GDM1 (cell line): ENCODE results near the gene PXDN.
"Not testable (repeated sequence)": the region's sequence is repeated elsewhere in the genome, so short reads cannot be mapped to it uniquely, and the experiment has no call there.

Source experiments
- DNase-seq: peaks from one replicate; lab custom pipeline; 2025; lab: John Stamatoyannopoulos, UW

The PXDN gene

DNA sequence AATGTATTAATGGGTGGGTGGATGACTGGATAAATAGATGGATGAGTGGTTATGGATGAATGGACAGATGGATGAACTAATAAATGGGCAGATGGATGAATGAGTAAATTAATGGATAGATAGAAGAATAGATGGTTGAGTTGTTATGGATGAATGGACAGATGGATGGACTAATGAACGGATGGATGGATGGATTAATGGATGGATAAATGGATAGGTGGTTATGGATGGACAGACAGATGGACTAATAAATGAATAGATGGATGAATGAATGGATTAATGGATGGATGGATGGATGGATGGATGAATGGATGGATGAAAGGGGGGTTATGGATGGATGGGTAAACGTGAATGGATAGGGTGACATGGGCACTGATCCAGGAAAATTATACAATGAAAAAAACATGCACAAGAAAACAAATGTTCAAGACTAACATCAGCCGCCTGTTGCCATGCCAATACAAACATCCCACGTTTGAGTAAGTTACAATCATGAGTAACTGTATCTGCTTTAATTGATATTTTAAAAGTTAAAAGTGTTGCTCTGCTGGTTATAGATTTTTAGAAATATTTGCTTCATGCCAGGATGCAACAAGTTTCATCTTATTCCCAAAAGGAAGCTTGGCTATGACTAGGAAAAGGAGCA lies 20.8 kb downstream of the PXDN start:
- DNase-seq: no peak

DNA sequence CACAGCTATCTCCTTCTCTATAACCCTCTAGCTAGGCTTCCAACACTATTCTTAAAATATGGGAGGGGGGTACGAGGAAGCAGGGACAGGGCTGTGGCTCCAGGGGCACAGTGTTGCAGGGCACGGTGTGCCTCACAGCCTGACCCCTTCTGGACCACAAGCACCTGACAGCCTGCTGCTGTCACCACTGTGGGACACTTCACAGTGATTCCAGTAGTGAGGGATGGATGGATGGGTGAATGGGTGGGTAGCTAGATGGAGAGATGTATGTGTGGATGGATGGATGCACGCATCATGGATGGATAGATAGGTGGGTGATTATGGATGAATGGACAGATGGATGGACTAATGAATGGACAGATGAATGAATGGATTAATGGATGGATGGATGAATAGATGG lies 21.6 kb downstream of the PXDN start:
- no peak for DNase-seq

DNA sequence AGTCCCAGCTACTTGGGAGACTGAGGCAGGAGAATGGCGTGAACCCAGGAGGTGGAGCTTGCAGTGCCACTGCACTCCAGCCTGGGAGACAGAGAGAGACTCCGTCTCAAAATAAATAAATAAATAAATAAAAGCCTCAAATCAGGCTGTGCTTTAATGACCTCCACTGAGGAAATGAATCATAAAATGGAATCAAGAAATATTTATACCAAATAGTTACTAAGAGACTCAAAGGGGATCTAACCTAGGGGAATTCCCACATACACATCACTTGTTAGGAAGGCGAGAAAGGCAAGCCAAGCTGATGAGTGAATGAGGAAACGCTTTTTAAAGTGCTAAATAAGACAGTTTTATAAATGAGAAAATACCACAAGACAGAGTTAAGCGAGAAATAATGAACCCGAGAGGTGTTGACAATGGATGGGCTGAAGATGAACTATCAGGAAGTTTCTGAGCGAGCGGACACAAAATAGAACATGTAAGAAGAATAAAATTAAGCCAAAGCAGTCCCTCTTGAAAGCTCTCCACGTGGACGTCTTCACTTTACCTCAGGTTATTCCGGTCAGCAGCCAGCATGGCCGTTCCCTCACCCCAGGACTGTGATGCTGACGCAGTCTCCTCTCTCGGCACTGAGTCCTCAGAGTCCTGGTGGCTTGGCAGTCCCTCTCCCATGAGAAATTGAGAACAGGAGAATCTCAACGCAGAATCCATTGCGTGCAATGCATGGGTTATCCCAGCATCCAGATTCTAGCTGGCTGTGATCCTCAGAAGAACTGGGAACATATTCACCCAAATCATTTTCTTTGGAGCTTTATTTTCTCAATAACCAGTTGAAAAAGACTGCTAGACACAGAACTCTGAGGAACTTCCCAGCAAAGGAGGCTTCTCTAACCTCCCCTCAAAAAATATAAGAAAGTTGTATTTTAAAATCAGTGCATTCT lies 22.3 kb downstream of the PXDN start:
- no peak for DNase-seq

DNA sequence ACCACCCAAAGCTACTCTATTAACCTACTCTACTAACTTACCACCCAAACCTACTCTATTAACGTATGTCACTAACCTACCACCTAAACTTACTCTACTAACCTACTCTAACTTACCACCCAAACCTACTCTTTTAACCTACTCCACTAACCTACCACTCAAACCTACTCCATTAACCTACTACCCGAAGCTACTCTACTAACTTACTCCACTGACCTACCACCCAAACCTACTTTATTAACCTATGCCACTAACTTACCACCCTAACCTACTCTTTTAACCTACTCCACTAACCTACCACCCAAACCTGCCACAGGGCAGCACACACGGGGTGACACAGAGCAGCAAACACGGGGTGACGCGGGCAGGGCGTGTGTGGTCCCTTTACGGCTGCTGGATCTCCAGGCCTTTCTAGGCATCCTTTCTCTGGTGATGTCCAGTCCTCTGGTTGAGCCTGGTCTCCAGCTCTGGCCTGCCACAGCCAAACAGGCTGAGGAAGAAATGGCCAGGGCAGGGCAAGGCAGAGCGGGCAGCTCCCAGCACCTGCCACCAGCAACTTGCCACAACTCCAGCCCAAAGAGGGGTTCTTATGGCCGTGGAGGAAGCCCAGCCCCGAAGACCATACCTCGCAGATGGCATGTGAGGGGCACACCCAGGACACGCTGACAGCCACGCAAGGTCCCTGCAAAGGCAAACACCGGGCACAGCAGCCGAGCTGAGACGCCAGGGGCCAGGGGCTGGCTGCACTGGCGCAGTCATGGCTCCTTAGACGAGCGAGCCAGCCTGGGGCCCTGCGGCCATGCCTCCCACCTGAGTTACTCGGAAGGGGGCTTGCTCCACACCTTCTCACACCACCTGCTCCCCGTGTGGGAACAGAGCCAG lies 25.7 kb downstream of the PXDN start:
- no peak for DNase-seq

- no peak for DNase-seq
Measured at GRCh38 chr2:1717113-1717512, 27.2 kb downstream of the PXDN start.

GRCh38 chr2:1716441-1716840 lies 27.9 kb downstream of the PXDN start:
- no peak for DNase-seq

- not testable (repeated sequence) for DNase-seq
Measured at GRCh38 chr2:1716014-1716305, 28.4 kb downstream of the PXDN start.

- no peak for DNase-seq
Measured at GRCh38 chr2:1715184-1716013, 28.9 kb downstream of the PXDN start.

- no peak for DNase-seq
Measured at GRCh38 chr2:1714291-1715064, 29.8 kb downstream of the PXDN start.

GRCh38 chr2:1713839-1714236 lies 30.5 kb downstream of the PXDN start:
- no peak for DNase-seq

GRCh38 chr2:1713142-1713838 lies 31.0 kb downstream of the PXDN start:
- DNase-seq: no peak

DNA sequence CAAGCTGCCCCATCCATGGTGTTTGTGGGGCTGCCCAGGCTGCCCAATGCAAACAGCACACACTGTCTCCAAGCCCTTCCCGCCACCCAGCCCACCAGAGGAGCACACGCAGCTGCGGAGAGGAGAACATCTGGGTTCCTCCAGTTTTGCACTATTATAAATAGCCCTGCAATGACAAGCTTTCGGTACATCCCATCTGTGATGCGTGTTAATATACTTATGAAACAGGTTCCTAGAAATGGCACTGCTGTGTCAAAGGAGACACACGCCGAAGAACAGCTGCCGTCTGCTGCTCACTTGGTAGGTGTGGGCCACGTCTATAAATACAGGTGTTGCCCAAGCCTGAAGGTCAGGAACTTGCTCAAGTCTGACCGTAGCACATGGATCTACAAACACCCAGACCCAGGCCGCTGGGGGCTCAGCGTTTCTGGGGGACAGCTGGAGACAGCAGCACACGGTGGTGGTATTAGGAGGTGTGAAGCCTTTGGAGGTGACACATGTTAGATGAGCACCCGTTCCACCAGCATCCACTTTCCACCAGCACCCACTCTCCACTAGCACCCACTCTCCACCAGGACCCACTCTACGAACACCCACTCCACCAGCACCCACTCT lies 34.3 kb downstream of the PXDN start:
- DNase-seq: no peak

GRCh38 chr2:1709335-1709605 lies 35.0 kb downstream of the PXDN start:
- no peak for DNase-seq

- DNase-seq: no peak
Measured at GRCh38 chr2:1708476-1709334, 35.6 kb downstream of the PXDN start.

DNA sequence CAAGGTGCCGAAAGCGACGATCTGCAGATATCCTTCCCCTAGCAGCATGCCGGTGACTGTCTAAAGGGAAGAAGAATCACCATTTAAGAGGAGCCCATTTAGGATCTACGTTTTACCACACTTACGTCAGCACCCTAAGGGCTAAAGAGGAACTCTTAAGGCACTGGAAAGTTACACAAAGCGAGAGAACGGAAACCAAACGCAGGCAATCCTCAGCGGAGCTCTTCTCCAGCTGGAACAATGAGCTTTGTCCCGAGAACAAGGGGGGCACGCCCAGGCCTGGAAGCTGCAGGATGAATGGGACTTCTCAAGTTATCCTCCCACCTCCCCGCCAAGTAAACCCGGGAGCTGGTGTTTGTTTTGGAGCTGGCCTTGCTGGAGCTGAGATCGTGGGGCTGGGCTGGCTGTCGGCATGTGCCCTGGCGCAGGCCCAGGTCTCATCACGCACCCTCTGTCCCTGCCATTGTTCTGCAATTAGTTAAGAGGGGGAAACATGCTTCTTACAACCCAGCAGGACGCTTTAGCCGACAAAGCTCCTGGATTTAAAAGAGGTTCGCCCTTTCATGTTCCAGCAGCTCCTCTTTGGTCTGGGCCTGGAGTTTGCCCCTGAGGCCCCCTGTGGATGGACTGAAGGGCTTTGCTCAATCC lies 36.4 kb downstream of the PXDN start:
- DNase-seq: no peak

GRCh38 chr2:1706089-1706841 lies 38.0 kb downstream of the PXDN start:
- DNase-seq: not testable (repeated sequence)

- no peak for DNase-seq
Measured at GRCh38 chr2:1705557-1706076, 38.7 kb downstream of the PXDN start.
